Ovary (tissue), 9 donors: ENCODE measurements around the gene UTP15. TPM values are rescaled to one million over a fixed set of nuclear protein-coding genes. Genes with fewer than 3 reads are reported as not detected.

ENCODE experiments used
- DNase-seq, 5 donors: peaks; one replicate each; pipeline ENCODE4 v3.0.0-alpha.2; 2019 to 2020
- H3K27ac ChIP-seq, 2 donors: fragments of 200-600 bp; one replicate each; pipeline versions ENCODE4 v1.5.1 to v1.8.0; 2019 to 2022
- H3K27me3 ChIP-seq: fragments of 200-600 bp; one replicate; pipeline ENCODE4 v1.8.0; 2022
- H3K36me3 ChIP-seq: fragments of 200-600 bp; sonication (generic); one replicate; pipeline ENCODE4 v1.5.1; 2019
- H3K4me1 ChIP-seq: one replicate; pipeline ENCODE4 v1.8.1; 2013; ENCODE audit warnings: mild to moderate bottlenecking, moderate library complexity; ENCODE audit not compliant: insufficient read depth
- H3K4me3 ChIP-seq: fragments of 200-600 bp; sonication (generic); one replicate; pipeline ENCODE4 v1.5.1; 2017
- H3K9me3 ChIP-seq, 2 donors: fragments of 200-600 bp in 1 of 2; sonication (generic) in 1 of 2; one replicate each; pipeline versions ENCODE4 v1.5.1 to v1.8.1; 2013 to 2019; ENCODE audit warnings: mild to moderate bottlenecking in 1 of 2, moderate library complexity in 1 of 2
- CTCF ChIP-seq, 3 donors: fragments of 450-650 bp in 2 of 3; fragments of 200-600 bp in 1 of 3; IDR thresholded peaks; one replicate each; pipeline versions ENCODE4 v1.5.1 to v1.8.0; 2016 to 2022; ENCODE audit warnings: antibody characterized with exemption in 3 of 3, mild to moderate bottlenecking in 1 of 3
- EP300 ChIP-seq: sonication (generic); formaldehyde crosslinking; IDR thresholded peaks from one replicate; pipeline ENCODE4 v1.6.1; 2017; ENCODE audit warnings: antibody characterized with exemption
- POLR2A ChIP-seq: fragments of 450-650 bp; IDR thresholded peaks from one replicate; pipeline ENCODE4 v1.6.1; 2017; ENCODE audit warnings: antibody characterized with exemption, mild to moderate bottlenecking, moderate library complexity
- WGBS, 3 donors: extraction: QIAGEN DNeasy Blood & Tissue Kit in 1 of 3; methylation state at CpG; one replicate each; pipeline versions ENCODE4 v1.1.5 to v1.1.7; 2013 to 2017; 5-methylcytosine and 5-hydroxymethylcytosine counted together
- intact Hi-C, 4 donors: fragments of 100-400 bp; cut with DNase I; formaldehyde crosslinking; loops; one replicate each; pipeline versions ENCODE4 v1.11.0 to v1.15.1; 2022 to 2023
- polyA plus RNA-seq, 2 donors: library from polyadenylated mRNA; stranded (reverse); fragments of 200-250 nt in 1 of 2; fragments of 350-450 nt in 1 of 2; fragmentation: Illumina TruSeq in 1 of 2; extraction: RNeasy Lipid Tissue Mini Kit (QIAGEN cat#74804) in 1 of 2; gene quantifications; one replicate each; pipeline ENCODE4 v1.2.3, GENCODE V29; 2013 to 2014
- total RNA-seq, 7 donors: library from RNA; depleted of rRNA in 2 of 7; stranded (reverse); fragments of >200 nt in 2 of 7; fragmentation: NEBNext Ultra II Directional in 3 of 7; extraction: Animal tissue kit (Norgen Biotek cat#: 25700) in 3 of 7; gene quantifications; one replicate each; pipeline versions ENCODE4 v1.1.0 to v1.2.4, GENCODE V29; 2016 to 2023
- donor health status: DM: no; HTN: no; CAD: no; lungs with moderate emphysema.
- donor health status: DM: no; HTN: no; CAD: no.
- donor health status: Bipolar disorder and iron deficiency.
- donor health status: DM: yes; HTN: yes; CAD: no.
- donor health status: DM: no; HTN: no; CAD: no.
- donor health status: DM: yes; HTN: yes; CAD: no.

Gene UTP15
- total and polyA plus RNA-seq, 9 donors = 3.5 to 28.0 (median 13.4) TPM

GRCh38 chr5:73617510-73618279 lies 52.2 kb downstream of the UTP15 start:
- Histone ChIP-seq H3K9me3 (no peaks in the 10 kb centered on the region), H3K27me3 (no peaks in the 10 kb centered on the region), H3K36me3 (no peaks in the 10 kb centered on the region), H3K4me1 (peaks cover 2% of the 10 kb centered on the region), H3K4me3 (no peak overlapping the region), H3K27ac (no peak overlapping the region)
- WGBS, 3 donors = 59 to 69% (median 66%) methylated on average over 9 of the region's 9 CpGs
- no peak for DNase-seq
- TF ChIP-seq POLR2A (no peak), EP300 (no peak), CTCF (IDR thresholded peaks at IDR 0.05) (no peak)
- intact Hi-C loops = loop anchor here in 1 of 4 donors (10.0 kb wide), 1 partner anchor 167 kb away; no protein-coding TSS in a partner anchor

DNA sequence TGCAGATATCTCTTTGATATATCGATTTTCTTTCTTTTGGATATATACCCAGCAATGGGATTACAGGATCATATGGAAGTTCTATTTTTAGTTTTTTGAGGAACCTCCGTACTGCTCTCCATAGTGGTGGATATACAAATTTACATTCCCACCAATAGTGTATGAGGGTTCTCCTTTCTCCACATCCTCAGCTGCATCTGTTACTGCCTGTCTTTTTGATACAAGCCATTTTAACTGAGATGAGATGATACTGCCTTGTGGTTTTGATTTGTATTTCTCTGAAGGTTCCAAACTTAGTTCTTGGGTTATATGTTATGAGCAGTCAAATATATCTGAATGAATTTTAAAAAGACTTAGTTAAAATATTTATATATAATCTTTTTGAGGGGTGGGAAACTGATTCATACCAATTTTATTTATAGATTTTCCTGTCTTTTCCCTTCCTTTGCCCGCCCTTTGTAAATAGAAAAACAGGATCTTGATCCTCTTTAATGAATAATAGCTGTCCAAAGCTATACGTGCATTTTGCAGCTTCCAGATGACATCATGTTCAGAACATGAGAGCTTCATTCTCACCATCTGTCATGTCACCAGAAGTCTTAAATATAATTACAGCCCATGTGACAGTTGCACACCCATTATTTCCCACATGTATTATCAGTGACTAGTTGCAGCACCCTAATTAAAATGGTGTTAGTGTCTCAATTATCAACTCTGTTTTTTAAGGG lies 54.2 kb downstream of the UTP15 start:
- no peaks in the 10 kb centered on the region for H3K27me3 ChIP-seq
- 79 to 90% (median 83%) methylated on average over 4 of the region's 4 CpGs for WGBS, 3 donors
- H3K36me3 ChIP-seq = no peaks in the 10 kb centered on the region
- peaks cover 2% of the 10 kb centered on the region for H3K4me1 ChIP-seq
- H3K4me3 ChIP-seq = no peak overlapping the region
- no peak for DNase-seq
- no peak overlapping the region for H3K27ac ChIP-seq
- H3K9me3 ChIP-seq = no peaks in the 10 kb centered on the region
- intact Hi-C loops = loop anchor here in 2 of 4 donors (10.0 kb wide), 2 partner anchors 75 to 165 kb away; no protein-coding TSS in a partner anchor
- TF ChIP-seq CTCF (IDR thresholded peaks at IDR 0.05) (no peak), POLR2A (no peak), EP300 (no peak)

DNA sequence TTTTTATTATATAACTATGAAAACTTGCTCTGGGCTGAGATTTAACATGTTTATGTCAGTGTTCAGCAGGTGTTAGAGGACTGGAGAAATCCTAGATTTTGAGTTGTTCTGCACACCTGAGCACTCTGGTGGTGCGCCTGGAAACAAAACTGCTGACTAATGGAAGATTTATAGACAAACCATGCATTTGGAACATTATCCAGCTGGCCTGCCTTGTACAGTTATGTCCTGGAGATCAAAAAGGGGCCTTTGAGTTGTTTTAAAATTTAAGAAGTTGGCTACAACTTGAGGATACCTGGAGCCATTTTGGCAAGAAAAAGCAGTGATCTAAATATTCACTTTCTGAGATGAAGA lies 54.8 kb downstream of the UTP15 start:
- DNase-seq = no peak
- no peaks in the 10 kb centered on the region for H3K36me3 ChIP-seq
- H3K4me1 ChIP-seq = peaks cover 3% of the 10 kb centered on the region
- intact Hi-C loops = loop anchor here in 1 of 4 donors (10.0 kb wide), 1 partner anchor 74 kb away; no protein-coding TSS in a partner anchor
- no peaks in the 10 kb centered on the region for H3K27me3 ChIP-seq
- TF ChIP-seq CTCF (IDR thresholded peaks at IDR 0.05) = no peak
- TF ChIP-seq EP300 = no peak
- no peak for TF ChIP-seq POLR2A
- WGBS, 3 donors = 83 to 95% (median 92%) methylated on average over 1 of the region's 1 CpG
- no peak overlapping the region for H3K4me3 ChIP-seq
- no peak overlapping the region for H3K27ac ChIP-seq
- no peaks in the 10 kb centered on the region for H3K9me3 ChIP-seq

DNA sequence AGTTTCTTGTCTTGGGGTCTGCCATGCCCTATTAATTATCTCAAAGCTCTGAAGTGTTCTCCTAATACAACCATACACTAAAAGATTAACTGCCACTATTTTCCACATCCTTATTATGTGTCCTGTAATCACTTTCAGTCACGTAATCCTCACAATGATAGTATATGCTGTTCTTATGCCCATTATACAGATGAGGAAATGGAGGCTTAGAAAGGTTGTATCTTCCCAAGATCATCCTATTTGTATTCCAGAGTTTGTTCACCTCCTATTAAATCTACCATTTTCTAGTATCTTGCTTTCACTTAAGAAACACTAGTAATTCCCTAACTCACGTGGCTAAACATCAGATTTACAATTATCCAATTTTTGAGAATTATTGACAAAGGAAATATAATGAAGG lies 57.5 kb downstream of the UTP15 start:
- no peak for DNase-seq
- TF ChIP-seq CTCF (IDR thresholded peaks at IDR 0.05) (no peak), EP300 (no peak), POLR2A (no peak)
- Histone ChIP-seq H3K4me1 (peaks cover 3% of the 10 kb centered on the region), H3K36me3 (no peaks in the 10 kb centered on the region), H3K27me3 (no peaks in the 10 kb centered on the region), H3K9me3 (no peaks in the 10 kb centered on the region), H3K27ac (no peak overlapping the region), H3K4me3 (no peak overlapping the region)
- WGBS, 3 donors = 93 to 97% (median 97%) methylated on average over 2 of the region's 2 CpGs
- intact Hi-C loops = loop anchor here in 1 of 4 donors (10.0 kb wide), 1 partner anchor 72 kb away; no protein-coding TSS in a partner anchor
